ENCODE results near the gene ASCL1. TPM values are rescaled to one million over a fixed set of nuclear protein-coding genes. Genes with fewer than 3 reads are reported as not detected.

ASCL1 gene
- total RNA-seq = not detected

DNA sequence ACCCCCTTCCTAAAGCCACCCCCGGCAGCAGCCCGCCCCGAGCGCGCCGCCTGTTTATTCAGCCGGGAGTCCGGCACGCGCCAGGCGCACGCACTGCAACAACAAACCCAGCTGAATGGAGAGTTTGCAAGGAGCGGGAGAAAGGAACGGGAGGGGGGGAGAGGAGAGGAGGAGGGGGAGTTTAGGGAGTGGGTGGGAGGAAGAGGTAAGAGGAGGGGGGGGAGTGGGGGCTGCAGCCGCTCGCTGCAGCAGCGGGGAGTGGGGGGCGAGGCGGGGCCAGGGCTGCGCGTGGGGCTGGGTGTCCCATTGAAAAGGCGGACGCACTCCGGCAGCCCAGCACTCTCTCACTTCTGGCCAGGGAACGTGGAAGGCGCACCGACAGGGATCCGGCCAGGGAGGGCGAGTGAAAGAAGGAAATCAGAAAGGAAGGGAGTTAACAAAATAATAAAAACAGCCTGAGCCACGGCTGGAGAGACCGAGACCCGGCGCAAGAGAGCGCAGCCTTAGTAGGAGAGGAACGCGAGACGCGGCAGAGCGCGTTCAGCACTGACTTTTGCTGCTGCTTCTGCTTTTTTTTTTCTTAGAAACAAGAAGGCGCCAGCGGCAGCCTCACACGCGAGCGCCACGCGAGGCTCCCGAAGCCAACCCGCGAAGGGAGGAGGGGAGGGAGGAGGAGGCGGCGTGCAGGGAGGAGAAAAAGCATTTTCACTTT lies at the start of gene ASCL1:
ASCL1 (plus strand) TSS at position 336 of the 712 bp plus-strand sequence. CDS start 571 bp downstream, outside the sequence.
- ATAC-seq (no peak), DNase-seq (no peak)
- H3K27ac Mint-ChIP-seq = peak within 1 kb of the TSS; percentile 39
- H3K4me1 Mint-ChIP-seq (ENCODE audit: low read depth) = peaks cover 39% of the 10 kb centered on the region
- CTCF ChIA-PET = no interaction called here
- no peaks in the 10 kb centered on the region for H3K9me3 Mint-ChIP-seq (ENCODE audit: insufficient read depth)
- no peaks in the 10 kb centered on the region for H3K36me3 Mint-ChIP-seq (ENCODE audit: low read depth)
- peaks cover 77% of the 10 kb centered on the region for H3K27me3 Mint-ChIP-seq (ENCODE audit: low read depth)
- POLR2A ChIA-PET = no interaction called here
- peak within 1 kb of the TSS; percentile 69 for H3K4me3 Mint-ChIP-seq

DNA sequence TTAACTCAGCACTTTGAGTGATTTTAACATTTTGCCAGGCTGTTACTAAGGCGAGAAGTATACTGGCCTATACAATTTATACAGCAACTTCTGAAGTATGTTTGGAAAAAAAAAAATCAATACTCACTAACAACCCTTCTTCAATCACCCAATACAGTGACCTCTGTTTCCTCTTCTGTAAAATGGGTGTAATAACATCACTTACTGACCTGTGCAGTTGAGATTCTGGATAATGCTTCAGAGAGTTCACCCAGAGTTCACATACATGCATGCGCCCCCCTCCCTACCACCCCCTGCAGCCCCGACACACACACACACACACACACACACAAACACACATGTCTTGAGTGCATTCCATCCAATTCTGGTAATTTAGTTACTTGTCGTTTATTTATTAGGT lies 49.6 kb upstream of the ASCL1 start:
- no peaks in the 10 kb centered on the region for H3K36me3 Mint-ChIP-seq (ENCODE audit: low read depth)

DNA sequence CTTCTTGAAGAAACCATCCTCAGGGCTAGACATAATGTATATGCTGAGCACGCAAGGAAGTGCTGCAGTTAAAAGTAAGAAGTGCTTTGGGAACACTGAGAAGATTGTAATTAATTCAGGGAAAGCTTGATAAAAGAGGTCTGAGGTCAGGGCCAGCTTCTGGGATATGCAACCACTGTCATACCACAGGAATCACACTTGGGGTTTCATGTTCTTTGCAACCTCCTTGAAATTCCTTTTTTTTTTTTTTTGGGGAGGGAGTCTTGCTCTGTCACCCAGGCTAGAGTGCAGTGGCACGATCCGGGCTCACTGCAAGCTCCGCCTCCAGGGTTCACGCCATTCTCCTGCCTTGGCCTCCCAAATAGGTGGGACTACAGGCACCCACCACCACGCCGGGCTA lies 47.3 kb upstream of the ASCL1 start:
- DNase-seq = no peak
- Mint-ChIP-seq H3K4me1 (ENCODE audit: low read depth) (no peaks in the 10 kb centered on the region), H3K4me3 (no peak overlapping the region), H3K36me3 (ENCODE audit: low read depth) (no peaks in the 10 kb centered on the region), H3K27me3 (ENCODE audit: low read depth) (peaks cover 8% of the 10 kb centered on the region), H3K9me3 (ENCODE audit: insufficient read depth) (no peaks in the 10 kb centered on the region), H3K27ac (no peak overlapping the region)
- ChIA-PET CTCF (no interaction called here), POLR2A (no interaction called here)
- ATAC-seq = no peak

More for the DNA sequence above, 49.6 kb upstream of the ASCL1 start:
- ChIA-PET CTCF (no interaction called here), POLR2A (no interaction called here)
- DNase-seq (no peak), ATAC-seq (no peak)
- Mint-ChIP-seq H3K9me3 (ENCODE audit: insufficient read depth) (no peaks in the 10 kb centered on the region), H3K4me3 (no peak overlapping the region), H3K27me3 (ENCODE audit: low read depth) (no peaks in the 10 kb centered on the region), H3K4me1 (ENCODE audit: low read depth) (no peaks in the 10 kb centered on the region), H3K27ac (no peak overlapping the region)

DNA sequence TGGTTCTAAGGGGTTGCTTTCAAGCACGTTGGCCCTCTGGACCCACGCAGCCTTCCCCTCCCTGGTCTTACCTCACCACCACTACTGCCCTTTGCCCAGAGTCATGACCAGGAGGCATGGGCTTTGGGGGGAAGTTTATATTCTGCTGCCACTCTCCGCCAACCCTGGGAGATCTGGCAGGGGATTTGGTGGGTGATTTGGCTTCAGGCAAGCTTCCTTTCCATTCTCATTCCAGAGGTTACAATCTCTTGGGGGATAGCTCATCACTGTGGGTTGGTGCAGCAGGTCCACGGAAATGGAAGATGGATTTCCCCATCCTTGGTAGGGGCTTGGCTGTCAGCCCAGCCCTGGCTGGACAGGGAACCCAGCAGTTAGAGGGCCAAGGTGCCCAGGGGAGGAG lies 46.7 kb upstream of the ASCL1 start:
- DNase-seq = no peak
- H3K4me3 Mint-ChIP-seq = no peak overlapping the region
- H3K27me3 Mint-ChIP-seq (ENCODE audit: low read depth) = peaks cover 10% of the 10 kb centered on the region
- no peak for ATAC-seq
- POLR2A ChIA-PET = no interaction called here
- CTCF ChIA-PET = no interaction called here
- H3K27ac Mint-ChIP-seq = no peak overlapping the region
- H3K4me1 Mint-ChIP-seq (ENCODE audit: low read depth) = no peaks in the 10 kb centered on the region
- no peaks in the 10 kb centered on the region for H3K36me3 Mint-ChIP-seq (ENCODE audit: low read depth)
- H3K9me3 Mint-ChIP-seq (ENCODE audit: insufficient read depth) = no peaks in the 10 kb centered on the region

DNA sequence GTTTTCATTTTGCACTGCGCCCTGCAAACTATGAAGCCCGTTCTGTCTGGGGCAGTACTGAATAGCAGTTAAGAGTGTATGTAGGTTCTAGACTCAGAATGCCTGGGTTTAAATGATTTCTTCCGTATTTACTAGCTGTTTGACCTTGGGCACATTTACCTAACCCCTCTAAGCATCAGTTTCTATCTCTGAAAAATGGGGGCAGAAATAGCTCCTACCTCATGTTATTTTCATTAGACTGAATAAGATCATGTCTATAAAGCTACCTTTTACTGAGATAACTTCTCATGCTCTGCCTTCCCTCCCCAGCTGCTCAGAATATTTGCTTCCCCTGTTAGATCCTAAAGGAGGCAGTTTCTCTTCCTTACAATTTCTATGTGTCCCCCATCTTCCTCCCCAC lies 46.2 kb upstream of the ASCL1 start:
- no peak for DNase-seq
- CTCF ChIA-PET = no interaction called here
- ATAC-seq = no peak
- H3K4me1 Mint-ChIP-seq (ENCODE audit: low read depth) = no peaks in the 10 kb centered on the region
- H3K9me3 Mint-ChIP-seq (ENCODE audit: insufficient read depth) = no peaks in the 10 kb centered on the region
- POLR2A ChIA-PET = no interaction called here
- H3K4me3 Mint-ChIP-seq = no peak overlapping the region
- no peaks in the 10 kb centered on the region for H3K36me3 Mint-ChIP-seq (ENCODE audit: low read depth)
- no peak overlapping the region for H3K27ac Mint-ChIP-seq
- peaks cover 10% of the 10 kb centered on the region for H3K27me3 Mint-ChIP-seq (ENCODE audit: low read depth)

DNA sequence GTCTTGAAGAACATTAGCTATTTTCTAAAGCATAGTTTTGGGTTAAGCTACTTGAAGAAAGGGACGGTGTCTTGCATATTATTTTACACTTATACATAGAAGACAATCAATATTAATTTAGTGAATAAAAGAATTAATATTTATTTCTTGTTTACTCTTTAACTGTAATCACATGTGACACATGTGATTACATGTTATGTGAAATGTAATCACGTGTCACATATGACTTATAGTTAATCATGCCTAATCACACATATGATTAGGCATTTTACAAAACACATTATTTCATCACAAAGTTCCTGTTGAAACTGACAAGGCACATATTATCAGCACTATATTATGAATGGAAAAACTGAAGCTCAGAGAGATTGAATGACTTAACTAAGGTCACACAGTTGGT lies 45.2 kb upstream of the ASCL1 start:
- Mint-ChIP-seq H3K27me3 (ENCODE audit: low read depth) (peaks cover 10% of the 10 kb centered on the region), H3K4me3 (no peak overlapping the region), H3K36me3 (ENCODE audit: low read depth) (no peaks in the 10 kb centered on the region), H3K4me1 (ENCODE audit: low read depth) (peaks cover 3% of the 10 kb centered on the region), H3K27ac (no peak overlapping the region), H3K9me3 (ENCODE audit: insufficient read depth) (no peaks in the 10 kb centered on the region)
- ChIA-PET CTCF (interaction anchor here (0.9 kb wide), 1 partner anchor 636 kb away, joined by 3 read pairs; no protein-coding TSS in a partner anchor), POLR2A (no interaction called here)
- ATAC-seq (no peak), DNase-seq (no peak)

DNA sequence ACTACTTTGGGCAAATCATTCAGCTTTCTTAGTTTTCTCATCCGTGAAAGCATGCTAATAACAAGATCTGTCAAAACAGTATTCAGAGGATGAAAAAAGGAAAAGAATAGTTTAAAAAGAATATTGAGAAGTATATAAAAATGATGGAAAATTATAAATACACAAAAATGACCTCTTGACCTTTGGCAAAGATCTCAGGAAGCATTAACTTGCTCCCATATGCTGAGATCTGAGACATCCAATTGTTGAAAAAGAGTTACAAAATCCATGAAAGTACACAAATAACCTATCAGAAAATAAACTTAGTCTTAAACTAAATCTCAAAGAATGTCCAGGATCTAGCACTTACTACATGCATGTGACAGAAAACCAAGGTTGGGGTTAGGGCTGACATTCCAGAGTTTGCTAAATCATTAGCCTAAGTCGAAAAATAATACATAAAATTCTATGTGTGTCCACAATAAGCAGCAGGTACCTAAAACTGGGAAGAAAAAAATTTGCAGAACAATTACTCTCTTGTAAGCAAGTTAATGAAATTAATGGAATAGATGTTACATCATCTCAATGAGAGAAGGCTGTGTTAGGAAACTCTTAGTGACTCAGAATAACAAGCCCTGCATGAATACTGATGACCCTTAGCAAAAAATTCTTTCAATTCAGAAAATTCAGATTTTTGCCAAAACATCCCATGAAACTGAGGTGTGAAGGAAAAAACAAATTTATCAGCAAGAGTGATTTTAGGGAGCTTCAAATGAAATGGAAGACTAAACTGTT lies 43.8 kb upstream of the ASCL1 start:
- no peaks in the 10 kb centered on the region for H3K9me3 Mint-ChIP-seq (ENCODE audit: insufficient read depth)
- ATAC-seq (no peak), DNase-seq (no peak)
- CTCF ChIA-PET = no interaction called here
- H3K4me3 Mint-ChIP-seq = no peak overlapping the region
- H3K4me1 Mint-ChIP-seq (ENCODE audit: low read depth) = peaks cover 6% of the 10 kb centered on the region
- peaks cover 13% of the 10 kb centered on the region for H3K27me3 Mint-ChIP-seq (ENCODE audit: low read depth)
- POLR2A ChIA-PET = no interaction called here
- H3K36me3 Mint-ChIP-seq (ENCODE audit: low read depth) = no peaks in the 10 kb centered on the region
- no peak overlapping the region for H3K27ac Mint-ChIP-seq

DNA sequence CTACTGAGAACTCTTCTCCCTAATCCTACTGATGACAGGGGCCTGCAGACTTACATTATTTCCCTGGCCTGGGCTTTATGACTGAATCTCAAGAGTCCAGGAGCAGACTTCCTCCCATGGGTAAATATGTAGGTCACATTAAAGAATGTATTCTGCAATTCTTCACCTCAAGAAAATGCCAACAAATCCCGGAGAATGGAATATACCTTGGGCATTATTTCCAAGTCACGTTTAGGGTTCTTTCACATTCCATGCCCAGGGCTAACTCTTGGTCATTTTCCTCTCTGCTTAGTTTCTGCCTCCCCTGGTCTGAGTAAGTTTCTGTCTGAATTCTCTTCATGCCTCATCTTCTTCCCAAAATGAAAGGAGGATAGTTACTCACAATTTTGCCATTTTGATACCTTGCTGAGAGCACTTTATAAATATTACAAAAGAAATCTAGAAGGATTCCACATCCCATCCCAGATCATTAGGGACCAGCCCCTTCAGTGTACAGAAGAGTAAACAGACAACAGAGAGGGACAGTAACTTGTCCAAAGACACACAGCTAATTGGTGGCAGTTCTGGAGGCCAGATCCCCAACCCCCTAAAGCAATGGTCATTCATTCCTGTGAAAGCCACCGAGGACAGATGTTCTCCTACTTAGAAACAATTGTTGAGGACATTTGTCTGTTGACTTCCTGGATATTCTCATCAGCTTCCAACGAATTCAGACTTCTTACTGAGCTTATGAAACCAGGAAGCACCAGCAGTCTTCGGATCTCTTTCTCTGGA lies 41.0 kb upstream of the ASCL1 start:
- ChIA-PET POLR2A (no interaction called here), CTCF (interaction anchor here (0.6 kb wide), 1 partner anchor 542 kb away, joined by 3 read pairs; no protein-coding TSS in a partner anchor)
- no peak for DNase-seq
- H3K36me3 Mint-ChIP-seq (ENCODE audit: low read depth) = no peaks in the 10 kb centered on the region
- H3K27me3 Mint-ChIP-seq (ENCODE audit: low read depth) = peaks cover 13% of the 10 kb centered on the region
- no peak overlapping the region for H3K27ac Mint-ChIP-seq
- ATAC-seq = no peak
- no peaks in the 10 kb centered on the region for H3K9me3 Mint-ChIP-seq (ENCODE audit: insufficient read depth)
- peak overlapping the region; percentile 50 for H3K4me3 Mint-ChIP-seq
- peaks cover 6% of the 10 kb centered on the region for H3K4me1 Mint-ChIP-seq (ENCODE audit: low read depth)

DNA sequence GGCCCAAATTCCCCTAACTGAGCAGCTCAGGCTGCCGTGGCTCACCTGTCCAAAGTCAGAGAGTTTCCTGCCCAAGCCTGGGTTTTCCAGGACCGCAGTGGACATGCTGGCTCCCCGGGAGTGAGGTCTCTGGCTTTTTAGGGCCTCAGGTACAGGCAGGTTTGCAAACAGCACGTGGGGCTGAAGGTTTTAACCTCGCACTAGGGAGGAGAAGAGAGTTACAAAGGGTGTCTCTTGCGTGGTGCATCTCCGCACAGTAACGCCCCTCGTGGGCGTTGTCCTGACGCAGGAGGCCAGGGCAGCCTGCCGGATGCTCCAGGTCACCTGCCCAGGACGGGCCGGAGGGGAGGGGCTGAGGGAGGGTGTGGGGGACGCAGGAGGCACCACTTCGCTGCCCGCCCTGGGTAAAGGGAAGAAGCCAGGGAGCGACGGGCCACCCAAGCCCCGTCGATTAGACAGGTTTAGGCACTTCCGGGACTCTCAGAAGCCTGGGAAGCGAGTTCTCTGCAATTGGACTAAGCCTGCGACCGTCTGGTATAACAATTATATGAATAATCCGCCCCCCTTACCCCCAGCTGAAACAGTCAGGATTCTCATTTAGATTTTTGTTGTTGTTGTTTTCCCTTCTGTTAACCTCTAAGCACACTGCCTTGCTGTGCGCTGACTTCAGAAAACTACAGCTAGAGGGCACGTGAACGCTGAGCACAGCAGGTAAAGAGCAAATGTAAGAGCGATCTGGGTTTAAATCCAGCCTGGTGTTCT lies 40.3 kb upstream of the ASCL1 start, which contains the start of gene PAH:
PAH (minus strand) TSS at position 219 of the 762 bp plus-strand sequence; CDS start at position 105, 114 bp downstream.
- Mint-ChIP-seq H3K4me3 (peak within 1 kb of the TSS; percentile 50), H3K9me3 (ENCODE audit: insufficient read depth) (no peaks in the 10 kb centered on the region), H3K4me1 (ENCODE audit: low read depth) (peaks cover 6% of the 10 kb centered on the region), H3K36me3 (ENCODE audit: low read depth) (no peaks in the 10 kb centered on the region), H3K27me3 (ENCODE audit: low read depth) (peaks cover 13% of the 10 kb centered on the region), H3K27ac (no peak within 1 kb of the TSS)
- peak; percentile 68 for ATAC-seq
- DNase-seq = peak; percentile 21
- POLR2A ChIA-PET = no interaction called here
- CTCF ChIA-PET = interaction anchor here (0.6 kb wide), 1 partner anchor 541 kb away, joined by 3 read pairs; no protein-coding TSS in a partner anchor

DNA sequence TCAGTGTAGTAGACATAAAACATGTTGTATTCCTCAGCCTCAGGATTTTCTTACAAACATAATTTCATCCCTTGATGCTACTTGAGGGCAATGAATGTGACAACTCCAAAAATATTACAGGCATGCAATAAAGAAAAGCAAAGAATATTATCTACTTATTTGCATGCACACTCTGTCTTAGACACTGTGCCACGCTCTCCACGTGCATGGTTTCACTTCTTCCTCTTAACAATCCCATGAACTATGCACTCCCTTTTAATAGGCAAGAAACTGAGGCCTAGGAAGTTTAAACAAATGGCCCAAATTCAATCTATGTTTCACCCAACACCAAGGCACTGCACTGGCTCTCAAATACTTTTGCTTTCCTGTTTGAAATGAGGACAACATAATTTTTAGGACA lies 38.6 kb upstream of the ASCL1 start:
- ChIA-PET CTCF (no interaction called here), POLR2A (no interaction called here)
- H3K4me1 Mint-ChIP-seq (ENCODE audit: low read depth) = peaks cover 6% of the 10 kb centered on the region
- peaks cover 13% of the 10 kb centered on the region for H3K27me3 Mint-ChIP-seq (ENCODE audit: low read depth)
- no peak overlapping the region for H3K27ac Mint-ChIP-seq
- no peak for DNase-seq
- ATAC-seq = no peak
- no peak overlapping the region for H3K4me3 Mint-ChIP-seq
- no peaks in the 10 kb centered on the region for H3K36me3 Mint-ChIP-seq (ENCODE audit: low read depth)
- no peaks in the 10 kb centered on the region for H3K9me3 Mint-ChIP-seq (ENCODE audit: insufficient read depth)

DNA sequence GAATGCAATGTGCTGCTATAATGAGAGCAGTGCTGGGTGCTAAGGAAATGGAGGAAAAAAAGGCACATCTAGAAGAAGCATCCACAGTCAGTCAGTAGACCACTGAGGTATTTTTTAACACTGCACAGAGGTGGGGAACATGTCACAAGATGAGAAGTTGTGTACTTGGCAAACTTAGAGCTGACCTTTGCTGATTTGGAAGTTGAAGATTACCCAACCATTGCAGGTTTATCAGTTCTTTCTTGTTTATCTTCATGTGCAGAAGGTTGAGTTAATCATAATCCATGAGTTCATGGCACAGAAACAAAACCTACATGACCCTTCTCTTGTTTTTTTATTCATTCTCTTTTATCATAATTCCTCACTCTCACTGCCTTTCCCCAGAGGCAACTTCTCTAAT lies 37.2 kb upstream of the ASCL1 start:
- no peak overlapping the region for H3K27ac Mint-ChIP-seq
- DNase-seq (no peak), ATAC-seq (no peak)
- ChIA-PET POLR2A (no interaction called here), CTCF (no interaction called here)
- peaks cover 6% of the 10 kb centered on the region for H3K4me1 Mint-ChIP-seq (ENCODE audit: low read depth)
- H3K4me3 Mint-ChIP-seq = no peak overlapping the region
- H3K27me3 Mint-ChIP-seq (ENCODE audit: low read depth) = peaks cover 5% of the 10 kb centered on the region
- no peaks in the 10 kb centered on the region for H3K36me3 Mint-ChIP-seq (ENCODE audit: low read depth)
- H3K9me3 Mint-ChIP-seq (ENCODE audit: insufficient read depth) = no peaks in the 10 kb centered on the region
